Suprapubic skin (tissue), 4 donors: ENCODE measurements around the gene OR13C2.

Experiments used
- EP300 ChIP-seq: sonication (generic); formaldehyde crosslinking; IDR thresholded peaks from one replicate; pipeline ENCODE4 v1.6.1; 2017; ENCODE audit warnings: antibody characterized with exemption
- POLR2A ChIP-seq, 2 donors: fragments of 450-650 bp; IDR thresholded peaks; one replicate each; pipeline ENCODE4 v1.6.1; 2017; ENCODE audit warnings: antibody characterized with exemption in 2 of 2, mild to moderate bottlenecking in 2 of 2, moderate library complexity in 2 of 2
- POLR2AphosphoS5 ChIP-seq, 3 donors: sonication (generic); formaldehyde crosslinking; IDR thresholded peaks; one replicate each; pipeline ENCODE4 v1.6.1; 2017; ENCODE audit warnings: antibody characterized with exemption in 3 of 3
- TF ChIP-seq, protein P1 (sequence below), 2 donors: fragments of 200-600 bp in 1 of 2; fragments of 450-650 bp in 1 of 2; sonication (generic) in 1 of 2; IDR thresholded peaks; one replicate each; pipeline ENCODE4 v1.5.1; 2016 to 2019; ENCODE audit warnings: antibody characterized with exemption in 2 of 2, mild to moderate bottlenecking in 1 of 2, moderate library complexity in 1 of 2

GRCh38 chr9:104618104-104618503 lies 12.7 kb upstream of the OR13C2 start, which contains the start of gene OR13C9:
- TF ChIP-seq EP300 (no peak), POLR2A (IDR thresholded peaks at IDR 0.05) (no peak), POLR2AphosphoS5 (IDR thresholded peaks at IDR 0.05) (no peak)
- TF ChIP-seq, protein P1, sequence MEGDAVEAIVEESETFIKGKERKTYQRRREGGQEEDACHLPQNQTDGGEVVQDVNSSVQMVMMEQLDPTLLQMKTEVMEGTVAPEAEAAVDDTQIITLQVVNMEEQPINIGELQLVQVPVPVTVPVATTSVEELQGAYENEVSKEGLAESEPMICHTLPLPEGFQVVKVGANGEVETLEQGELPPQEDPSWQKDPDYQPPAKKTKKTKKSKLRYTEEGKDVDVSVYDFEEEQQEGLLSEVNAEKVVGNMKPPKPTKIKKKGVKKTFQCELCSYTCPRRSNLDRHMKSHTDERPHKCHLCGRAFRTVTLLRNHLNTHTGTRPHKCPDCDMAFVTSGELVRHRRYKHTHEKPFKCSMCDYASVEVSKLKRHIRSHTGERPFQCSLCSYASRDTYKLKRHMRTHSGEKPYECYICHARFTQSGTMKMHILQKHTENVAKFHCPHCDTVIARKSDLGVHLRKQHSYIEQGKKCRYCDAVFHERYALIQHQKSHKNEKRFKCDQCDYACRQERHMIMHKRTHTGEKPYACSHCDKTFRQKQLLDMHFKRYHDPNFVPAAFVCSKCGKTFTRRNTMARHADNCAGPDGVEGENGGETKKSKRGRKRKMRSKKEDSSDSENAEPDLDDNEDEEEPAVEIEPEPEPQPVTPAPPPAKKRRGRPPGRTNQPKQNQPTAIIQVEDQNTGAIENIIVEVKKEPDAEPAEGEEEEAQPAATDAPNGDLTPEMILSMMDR (IDR thresholded peaks at IDR 0.05): no peak
